ENCODE data around the gene NF1.
"Not testable (repeated sequence)": the region's sequence is repeated elsewhere in the genome, so short reads cannot be mapped to it uniquely, and the experiment has no call there.

The NF1 gene

DNA sequence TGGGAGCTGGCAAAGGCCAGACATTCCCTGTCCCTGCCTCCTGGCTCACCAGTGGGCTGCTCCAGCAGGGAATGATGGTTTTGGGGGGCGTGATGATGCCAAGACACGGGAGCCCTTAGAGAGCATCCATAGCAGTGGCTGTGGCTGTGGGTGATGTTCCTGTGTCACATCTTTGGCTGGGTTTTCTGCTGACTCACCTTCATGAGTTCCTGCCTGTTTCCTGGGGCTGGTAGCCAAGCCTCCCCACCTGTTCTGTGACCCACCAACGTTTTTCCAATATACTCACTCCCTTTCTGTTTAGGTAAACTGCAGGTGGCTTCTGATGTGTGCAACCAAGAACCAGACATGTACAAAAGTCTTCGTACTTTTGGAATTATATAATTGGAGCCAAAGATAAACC is 16.5 kb upstream of the NF1 start:
- DNase-seq (ENCODE audit: low read depth in 3 of 3): no peak

- no peak for DNase-seq (ENCODE audit: low read depth in 3 of 3)
These were observed 15.0 kb upstream of the NF1 start for GRCh38 chr17:31079731-31080130.

GRCh38 chr17:31085563-31085962 is 9.2 kb upstream of the NF1 start:
- DNase-seq (ENCODE audit: low read depth in 3 of 3): no peak

DNA sequence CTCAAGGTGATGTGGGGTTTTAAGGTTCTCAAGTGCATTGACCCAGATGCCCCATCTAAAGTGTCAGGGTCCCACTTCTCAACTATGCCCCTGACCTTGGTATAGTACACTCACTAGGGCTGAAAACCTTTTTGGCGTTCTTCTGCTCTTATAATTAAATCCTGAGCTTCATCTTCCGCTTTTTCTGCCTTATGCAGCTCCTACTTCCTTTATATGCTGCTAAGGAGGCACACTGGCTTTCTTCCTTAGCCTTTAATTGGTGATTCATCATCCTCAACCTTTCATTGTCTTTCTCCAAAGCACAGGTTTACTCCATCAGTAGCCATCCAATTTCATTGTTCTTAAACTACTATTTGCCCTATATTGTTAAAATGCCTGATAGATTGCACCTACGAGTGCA is 5.3 kb upstream of the NF1 start:
- DNase-seq (ENCODE audit: low read depth in 3 of 3): no peak

DNA sequence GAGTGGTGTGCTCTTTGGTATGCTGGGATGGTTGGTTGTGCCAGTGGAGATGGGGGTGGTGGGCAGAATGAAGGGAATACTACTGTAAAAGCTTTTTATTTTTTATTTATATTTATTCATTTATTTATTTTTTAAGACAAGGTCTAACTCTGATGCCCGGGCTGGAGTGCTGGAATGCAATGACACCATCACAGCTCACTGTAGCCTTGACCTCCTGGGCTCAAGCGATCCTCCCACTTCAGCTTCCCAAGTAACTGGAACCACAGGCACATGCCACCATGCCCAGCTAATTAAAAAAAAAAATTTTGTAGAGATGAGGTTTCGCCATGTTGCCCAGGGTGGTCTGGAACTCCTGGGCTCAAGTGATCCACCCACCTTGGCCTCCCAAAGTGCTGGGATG is 4.1 kb upstream of the NF1 start:
- not testable (repeated sequence) for DNase-seq (ENCODE audit: low read depth in 3 of 3)

GRCh38 chr17:31092475-31093064 is 2.2 kb upstream of the NF1 start:
- no peak for DNase-seq (ENCODE audit: low read depth in 3 of 3)

GRCh38 chr17:31093866-31094599 is 744 bp upstream of the NF1 start:
- no peak for DNase-seq (ENCODE audit: low read depth in 3 of 3)

DNA sequence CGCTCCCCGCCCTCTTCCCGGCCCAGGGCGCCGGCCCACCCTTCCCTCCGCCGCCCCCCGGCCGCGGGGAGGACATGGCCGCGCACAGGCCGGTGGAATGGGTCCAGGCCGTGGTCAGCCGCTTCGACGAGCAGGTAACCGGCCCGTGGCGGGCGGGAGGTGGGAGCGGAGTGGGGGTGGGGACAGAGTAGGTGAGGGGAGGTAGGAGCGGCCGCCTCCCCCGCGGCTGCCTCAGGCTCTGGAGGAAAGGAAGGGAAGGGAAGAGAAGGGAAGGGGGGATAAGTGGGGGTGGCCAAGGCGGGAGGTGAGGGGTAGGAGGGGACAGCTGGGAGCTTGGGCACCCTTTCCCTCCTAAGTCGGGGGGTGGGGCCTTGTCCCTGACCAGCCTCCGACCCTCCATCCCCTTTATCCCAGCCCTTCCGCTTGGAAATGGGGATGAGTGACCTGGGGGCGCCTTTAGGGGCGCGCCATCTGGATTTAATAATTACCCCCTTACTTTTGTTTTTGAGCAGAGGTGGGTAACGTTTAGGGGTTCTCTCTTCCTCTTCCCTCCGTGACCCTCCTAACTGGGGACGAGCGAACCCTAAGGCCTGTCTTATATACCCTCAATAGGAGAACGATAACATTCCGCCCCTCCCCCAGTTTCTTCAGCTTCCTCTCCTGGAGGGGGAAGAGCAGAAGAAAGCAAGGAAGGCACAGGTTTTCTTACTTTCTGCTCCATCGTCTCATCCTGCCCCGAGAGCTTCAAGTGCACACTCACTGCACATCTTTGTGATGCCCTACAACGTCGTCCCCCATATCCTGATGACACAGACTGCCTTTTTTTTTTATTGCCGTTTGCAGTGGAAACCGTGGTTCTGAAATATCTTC is 694 bp downstream of the NF1 start:
- DNase-seq (ENCODE audit: low read depth in 3 of 3): peak in 1 of 3 experiments; percentile 9

GRCh38 chr17:31096106-31096436 is 1.3 kb downstream of the NF1 start:
- DNase-seq (ENCODE audit: low read depth in 3 of 3): no peak

GRCh38 chr17:31099016-31099415 is 4.2 kb downstream of the NF1 start:
- DNase-seq (ENCODE audit: low read depth in 3 of 3): no peak

DNA sequence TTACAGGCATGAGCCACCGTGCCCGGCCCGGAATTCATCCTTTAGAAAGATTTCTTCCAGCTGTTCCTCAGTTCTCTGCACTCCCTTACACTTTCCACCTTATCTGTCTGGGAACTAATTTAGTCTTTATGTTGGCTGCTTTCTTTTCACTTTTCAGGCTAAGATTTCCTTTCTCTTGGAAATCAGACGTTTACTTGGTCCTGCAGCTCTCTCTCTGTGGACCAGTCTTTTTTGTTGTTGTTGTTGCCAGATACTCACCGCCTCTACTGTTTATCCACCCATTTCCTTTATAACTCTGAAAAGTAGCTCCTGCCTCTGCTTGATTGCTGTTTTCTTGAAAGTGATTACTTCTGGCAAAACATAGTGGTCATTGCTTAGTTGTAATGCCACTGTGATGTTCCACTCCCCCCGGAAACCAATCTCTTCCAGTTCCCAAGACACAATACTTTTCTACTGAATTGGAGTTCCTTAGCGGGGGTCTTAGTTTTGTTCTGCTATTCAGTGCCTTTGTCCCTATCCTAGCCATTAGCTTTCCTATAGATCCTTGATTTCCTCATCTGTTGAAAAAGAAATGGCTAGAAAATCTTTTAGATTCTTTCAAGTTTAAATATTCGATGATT is 6.2 kb downstream of the NF1 start:
- no peak for DNase-seq (ENCODE audit: low read depth in 3 of 3)

DNA sequence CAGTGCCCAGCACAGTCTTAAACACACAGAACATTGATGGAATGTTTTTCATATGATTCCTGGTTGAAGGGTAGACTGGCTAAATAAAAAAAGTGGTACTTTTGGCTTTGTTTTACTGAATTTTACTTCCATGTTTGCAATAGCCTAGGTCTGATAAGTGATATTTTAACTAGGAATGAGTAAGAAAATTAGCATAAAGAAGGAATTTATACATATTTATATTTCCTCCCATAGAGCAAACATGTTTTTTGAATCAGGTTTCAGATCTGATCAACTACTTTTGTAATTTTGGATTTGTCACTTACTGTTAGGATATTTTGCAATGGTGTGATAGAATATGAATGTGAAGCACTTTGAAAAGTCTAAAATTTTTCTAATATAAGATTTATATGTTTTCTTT is 7.2 kb downstream of the NF1 start:
- DNase-seq (ENCODE audit: low read depth in 3 of 3): no peak

- no peak for DNase-seq (ENCODE audit: low read depth in 3 of 3)
These were observed 11.2 kb downstream of the NF1 start for GRCh38 chr17:31105991-31106390.

DNA sequence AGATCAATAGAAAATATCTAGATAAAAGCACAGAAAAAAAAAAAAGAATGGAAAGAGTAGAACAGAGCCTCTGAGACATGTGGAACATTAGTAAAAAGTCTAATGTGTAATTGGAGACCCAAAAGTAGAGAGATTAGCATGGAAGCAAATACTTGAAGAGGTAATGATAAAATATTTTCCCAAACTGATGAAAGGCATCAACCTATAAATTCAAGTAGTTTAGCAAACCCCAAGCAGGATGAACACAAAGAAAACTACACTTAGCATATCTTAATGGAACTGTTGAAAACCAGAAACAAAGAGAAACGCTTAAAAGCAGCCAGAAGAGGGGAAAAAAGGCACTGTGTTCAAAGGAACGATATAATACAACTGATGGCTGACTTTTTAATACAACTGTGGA is 16.4 kb downstream of the NF1 start:
- DNase-seq (ENCODE audit: low read depth in 3 of 3): no peak

GRCh38 chr17:31112001-31112661 is 17.4 kb downstream of the NF1 start:
- no peak for DNase-seq (ENCODE audit: low read depth in 3 of 3)

GRCh38 chr17:31113368-31113767 is 18.6 kb downstream of the NF1 start:
- not testable (repeated sequence) for DNase-seq (ENCODE audit: low read depth in 3 of 3)

- no peak for DNase-seq (ENCODE audit: low read depth in 3 of 3)
These were observed 19.2 kb downstream of the NF1 start for GRCh38 chr17:31113939-31114338.

- no peak for DNase-seq (ENCODE audit: low read depth in 3 of 3)
These were observed 20.3 kb downstream of the NF1 start for GRCh38 chr17:31114956-31115555.

- DNase-seq (ENCODE audit: low read depth in 3 of 3): no peak
These were observed 21.4 kb downstream of the NF1 start for GRCh38 chr17:31116167-31116566.

DNA sequence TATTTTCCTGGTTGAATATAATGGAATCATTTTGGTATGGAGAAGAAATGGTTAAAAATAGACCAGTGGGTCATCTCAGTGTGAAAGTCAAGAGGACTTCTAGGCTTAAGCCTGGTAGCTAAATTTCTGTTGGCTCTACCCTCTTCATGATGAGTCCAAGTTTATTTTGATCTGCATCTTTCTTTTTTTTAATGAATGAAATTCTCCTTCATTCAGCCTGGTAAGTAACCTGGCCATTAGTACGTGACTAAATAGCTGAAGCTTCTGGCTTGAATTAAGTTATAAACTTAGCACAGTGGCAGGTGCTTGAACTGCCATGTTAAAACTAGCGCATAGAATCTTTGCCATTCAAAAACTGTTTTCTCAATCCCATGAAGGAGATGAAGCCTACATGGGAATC is 28.0 kb downstream of the NF1 start:
- no peak for DNase-seq (ENCODE audit: low read depth in 3 of 3)

DNA sequence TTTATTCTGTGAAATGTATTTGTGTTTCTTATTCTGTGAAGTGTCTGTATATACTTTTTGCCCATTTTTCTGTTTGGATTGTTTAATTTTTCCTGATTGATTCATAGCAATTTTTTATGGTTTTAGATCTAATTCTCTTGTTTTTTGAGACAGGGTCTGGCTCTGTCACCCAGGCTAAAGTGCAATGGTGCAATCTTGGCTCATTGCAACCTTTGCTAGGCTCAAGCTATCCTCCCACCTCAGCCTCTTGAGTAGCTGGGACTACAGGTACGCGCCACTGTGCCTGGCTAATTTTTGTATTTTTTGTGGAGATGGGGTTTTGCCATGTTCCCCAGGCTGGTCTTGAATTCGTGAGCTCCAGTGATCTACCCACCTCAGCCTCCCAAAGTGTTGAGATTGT is 31.5 kb downstream of the NF1 start:
- no peak for DNase-seq (ENCODE audit: low read depth in 3 of 3)

GRCh38 chr17:31128241-31128640 is 33.5 kb downstream of the NF1 start:
- no peak for DNase-seq (ENCODE audit: low read depth in 3 of 3)
